Measurements from ENCODE around the gene LRRC8E.
"Not testable (repeated sequence)": the region's sequence is repeated elsewhere in the genome, so short reads cannot be mapped to it uniquely, and the experiment has no call there.

The LRRC8E gene

DNA sequence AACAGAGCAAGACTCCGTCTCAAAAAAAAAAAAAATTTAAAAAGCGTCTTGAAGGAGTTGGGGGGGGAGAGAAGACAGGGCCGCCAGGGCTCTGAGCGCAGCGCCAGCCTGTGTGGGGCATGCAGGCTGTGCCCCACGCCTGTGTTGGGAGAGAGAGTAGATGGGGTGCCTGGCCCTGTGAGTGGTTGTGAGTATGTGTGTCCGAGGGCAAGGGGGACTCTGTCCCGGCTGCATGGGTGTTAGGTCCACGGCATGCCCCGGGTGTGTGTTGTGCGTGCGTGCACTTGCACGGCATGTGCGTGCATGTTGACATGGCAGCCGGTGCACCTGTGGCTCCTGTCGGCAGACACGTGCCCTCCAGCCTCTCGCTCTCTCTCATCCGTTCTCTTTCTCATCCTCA is 18.8 kb downstream of the LRRC8E start:
- in situ Hi-C loops (cut with MboI; ENCODE audit: low sequenced_read_pairs): no loop called here

DNA sequence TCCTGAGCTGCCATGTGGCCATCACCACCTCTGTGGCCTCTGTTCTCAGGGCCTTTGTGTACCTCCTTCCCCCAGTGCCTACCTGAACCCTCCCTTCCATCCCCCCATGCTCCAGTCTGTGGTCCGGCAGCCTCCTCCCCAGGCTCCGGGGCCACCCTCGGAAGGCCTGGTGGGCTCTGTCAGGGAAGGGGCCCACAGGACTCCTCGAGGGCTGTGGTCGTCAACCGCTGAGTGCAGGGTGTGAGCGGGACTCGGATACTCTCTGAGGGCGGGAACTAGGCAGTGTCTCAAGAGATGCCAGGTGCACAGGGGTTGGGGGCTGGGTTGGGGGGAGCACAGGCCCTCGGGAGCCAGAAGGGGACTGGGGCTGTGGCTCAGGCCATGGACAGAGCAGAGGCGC is 19.2 kb downstream of the LRRC8E start:
- in situ Hi-C loops (cut with MboI; ENCODE audit: low sequenced_read_pairs): no loop called here

DNA sequence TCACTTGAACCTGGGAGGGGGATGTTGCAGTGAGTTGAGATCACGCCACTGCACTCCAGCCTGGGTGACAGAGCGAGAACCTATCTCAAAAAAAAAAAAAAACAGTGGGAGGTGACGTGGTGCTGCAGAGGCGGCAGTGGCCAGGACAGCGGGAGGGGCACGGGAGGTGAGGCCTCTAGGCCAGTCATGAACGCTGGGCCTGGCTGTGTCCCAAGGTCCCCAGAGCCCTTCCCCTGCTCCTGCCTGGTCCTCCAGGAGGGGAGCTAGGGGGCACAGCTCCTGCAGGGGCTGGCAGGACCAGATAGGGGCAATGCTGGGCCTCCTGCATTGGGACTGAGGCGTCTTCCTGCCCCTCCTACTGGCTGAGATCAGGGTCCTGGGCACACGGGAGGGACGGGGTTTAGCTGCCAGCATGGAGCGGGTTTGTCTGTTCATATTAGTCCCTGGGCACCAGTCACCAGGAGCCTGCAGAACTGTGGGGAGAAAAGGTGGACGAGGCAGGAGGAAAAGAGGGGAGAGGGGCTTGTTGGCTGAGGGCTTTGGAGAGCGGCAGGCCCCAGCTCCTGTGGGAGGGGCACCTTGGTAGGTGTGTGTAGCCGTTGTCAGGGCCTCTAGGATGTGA is 19.9 kb downstream of the LRRC8E start:
- in situ Hi-C loops (cut with MboI; ENCODE audit: low sequenced_read_pairs): no loop called here

DNA sequence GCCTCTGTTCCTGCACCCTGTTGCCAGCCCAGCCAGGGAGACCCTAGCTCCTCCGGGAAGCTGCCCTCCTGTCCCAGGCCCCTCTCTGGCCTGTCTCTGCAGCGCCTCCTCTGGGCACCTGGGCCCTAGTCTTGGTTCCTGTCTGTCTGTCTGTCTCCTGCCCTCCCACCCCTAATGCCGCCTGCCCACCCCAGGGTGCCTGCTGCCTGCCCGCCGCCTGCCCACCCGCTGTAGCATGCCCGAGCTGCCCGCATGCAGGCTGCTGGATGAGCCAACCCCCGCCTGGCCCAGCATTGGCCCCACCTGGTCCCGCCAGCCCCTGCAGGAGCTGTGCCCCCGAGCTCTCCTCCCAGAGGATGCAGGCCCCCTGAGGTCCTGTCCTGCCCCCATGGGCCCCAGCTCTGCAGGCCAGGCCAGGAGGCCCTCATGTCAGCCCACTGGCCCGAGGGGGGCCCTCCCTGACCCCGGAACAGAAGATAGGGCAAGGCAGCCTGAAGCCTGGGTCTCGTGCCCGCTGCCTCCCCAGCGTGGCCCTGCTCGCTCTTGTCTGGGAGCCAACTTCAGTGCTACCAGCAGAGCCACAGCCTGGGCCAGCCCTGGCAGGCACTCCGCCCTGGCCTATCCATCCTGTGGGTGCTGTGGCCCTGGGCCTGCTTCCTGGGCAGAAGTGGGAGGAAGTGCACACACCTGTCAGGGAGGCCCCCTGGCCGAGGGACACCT is 20.6 kb downstream of the LRRC8E start:
- in situ Hi-C loops (cut with MboI; ENCODE audit: low sequenced_read_pairs): no loop called here

DNA sequence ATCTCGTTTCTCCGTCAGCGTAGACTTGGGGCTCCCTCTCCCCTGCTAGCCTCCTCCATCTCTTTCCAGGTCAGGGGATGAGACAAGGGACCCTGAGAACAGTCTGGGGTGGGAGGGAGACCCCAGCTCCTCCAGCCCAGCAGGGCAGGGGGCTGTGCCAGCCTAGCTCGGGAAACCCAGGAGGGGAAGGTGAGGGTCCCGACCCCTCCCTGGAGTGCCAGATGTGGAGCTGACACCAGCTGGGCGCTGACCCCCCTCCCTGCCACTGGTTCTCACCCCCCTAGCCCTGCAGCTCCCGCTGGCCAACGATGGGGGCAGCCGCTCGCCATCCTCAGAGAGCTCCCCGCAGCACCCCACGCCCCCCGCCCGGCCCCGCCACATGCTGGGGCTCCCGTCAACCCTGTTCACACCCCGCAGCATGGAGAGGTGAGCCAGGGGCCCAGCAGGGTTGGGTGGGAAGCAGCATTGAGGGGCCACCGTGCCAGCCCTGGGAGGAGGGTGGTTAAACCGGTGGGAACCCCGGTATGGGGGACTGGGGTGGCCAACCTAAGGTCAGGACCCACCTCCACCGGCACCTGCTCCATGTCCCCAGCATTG is 21.3 kb downstream of the LRRC8E start:
- in situ Hi-C loops (cut with MboI; ENCODE audit: low sequenced_read_pairs): no loop called here

DNA sequence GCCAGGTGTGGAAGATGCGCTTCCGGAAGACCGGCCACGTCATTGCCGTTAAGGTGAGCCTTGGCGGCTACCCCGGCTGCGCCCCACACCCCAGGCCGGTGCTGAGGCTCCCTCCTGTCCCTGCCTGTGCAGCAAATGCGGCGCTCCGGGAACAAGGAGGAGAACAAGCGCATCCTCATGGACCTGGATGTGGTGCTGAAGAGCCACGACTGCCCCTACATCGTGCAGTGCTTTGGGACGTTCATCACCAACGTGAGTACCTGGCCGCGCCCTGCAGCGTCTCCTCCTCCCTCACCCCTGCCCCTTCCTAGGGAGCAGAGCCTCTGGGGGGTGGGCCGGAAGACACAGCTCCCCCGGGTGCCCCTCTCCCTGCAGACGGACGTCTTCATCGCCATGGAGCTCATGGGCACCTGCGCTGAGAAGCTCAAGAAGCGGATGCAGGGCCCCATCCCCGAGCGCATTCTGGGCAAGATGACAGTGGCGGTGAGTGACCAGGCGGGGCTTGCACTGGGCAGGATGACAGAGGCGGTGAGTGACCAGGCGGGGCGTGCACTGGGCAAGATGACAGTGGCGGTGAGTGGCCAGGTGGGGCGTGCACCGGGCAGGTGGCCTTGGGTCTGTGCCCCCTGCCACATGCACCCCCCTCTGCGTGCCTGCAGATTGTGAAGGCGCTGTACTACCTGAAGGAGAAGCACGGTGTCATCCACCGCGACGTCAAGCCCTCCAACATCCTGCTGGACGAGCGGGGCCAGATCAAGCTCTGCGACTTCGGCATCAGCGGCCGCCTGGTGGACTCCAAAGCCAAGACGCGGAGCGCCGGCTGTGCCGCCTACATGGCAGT is 22.2 kb downstream of the LRRC8E start:
- in situ Hi-C loops (cut with MboI; ENCODE audit: low sequenced_read_pairs): no loop called here

DNA sequence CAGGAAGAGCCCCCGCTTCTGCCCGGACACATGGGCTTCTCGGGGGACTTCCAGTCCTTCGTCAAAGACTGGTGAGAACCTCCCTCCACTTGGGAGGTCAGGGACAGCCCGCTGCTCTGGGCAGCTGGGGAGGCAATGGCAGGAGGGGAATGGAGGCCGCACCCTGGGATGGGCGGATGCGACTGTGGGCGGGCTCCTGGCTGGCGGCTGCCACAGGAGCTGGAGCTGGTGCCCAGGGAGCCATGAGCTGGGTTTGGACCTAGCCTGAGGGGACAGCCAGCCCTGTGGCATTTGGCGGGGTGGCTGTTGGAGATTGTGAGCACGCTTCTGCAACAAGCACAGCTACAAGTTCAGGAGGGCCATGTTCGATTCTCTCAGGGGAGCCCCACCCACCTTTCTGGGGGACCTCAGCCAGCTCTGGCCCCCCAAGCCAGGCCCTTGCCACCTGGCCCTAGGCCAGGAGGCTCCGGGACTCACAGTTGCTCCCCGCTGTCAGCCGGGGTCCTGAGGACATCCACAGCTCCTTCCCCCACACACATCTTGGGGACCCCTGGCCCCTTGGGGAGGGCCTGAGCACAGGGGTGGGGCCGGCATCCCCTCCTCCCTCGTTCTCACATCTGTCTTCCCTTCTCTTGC is 23.3 kb downstream of the LRRC8E start:
- in situ Hi-C loops (cut with MboI; ENCODE audit: low sequenced_read_pairs): no loop called here

DNA sequence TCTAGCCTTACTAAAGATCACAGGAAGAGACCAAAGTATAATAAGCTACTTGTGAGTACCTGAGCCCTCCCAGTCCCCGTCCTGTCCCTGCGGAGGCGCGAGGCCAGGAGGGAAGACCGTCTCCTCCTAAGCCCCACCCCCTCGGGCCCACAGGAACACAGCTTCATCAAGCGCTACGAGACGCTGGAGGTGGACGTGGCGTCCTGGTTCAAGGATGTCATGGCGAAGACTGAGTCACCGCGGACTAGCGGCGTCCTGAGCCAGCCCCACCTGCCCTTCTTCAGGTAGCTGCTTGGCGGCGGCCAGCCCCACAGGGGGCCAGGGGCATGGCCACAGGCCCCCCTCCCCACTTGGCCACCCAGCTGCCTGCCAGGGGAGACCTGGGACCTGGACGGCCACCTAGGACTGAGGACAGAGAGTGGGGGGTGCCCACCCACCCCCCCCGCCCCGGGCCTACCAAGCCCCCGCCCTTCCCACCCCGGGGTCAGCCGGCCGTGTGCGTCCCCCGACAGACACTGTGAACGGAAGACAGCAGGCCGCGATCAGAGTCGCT is 23.9 kb downstream of the LRRC8E start:
- in situ Hi-C loops (cut with MboI; ENCODE audit: low sequenced_read_pairs): no loop called here

DNA sequence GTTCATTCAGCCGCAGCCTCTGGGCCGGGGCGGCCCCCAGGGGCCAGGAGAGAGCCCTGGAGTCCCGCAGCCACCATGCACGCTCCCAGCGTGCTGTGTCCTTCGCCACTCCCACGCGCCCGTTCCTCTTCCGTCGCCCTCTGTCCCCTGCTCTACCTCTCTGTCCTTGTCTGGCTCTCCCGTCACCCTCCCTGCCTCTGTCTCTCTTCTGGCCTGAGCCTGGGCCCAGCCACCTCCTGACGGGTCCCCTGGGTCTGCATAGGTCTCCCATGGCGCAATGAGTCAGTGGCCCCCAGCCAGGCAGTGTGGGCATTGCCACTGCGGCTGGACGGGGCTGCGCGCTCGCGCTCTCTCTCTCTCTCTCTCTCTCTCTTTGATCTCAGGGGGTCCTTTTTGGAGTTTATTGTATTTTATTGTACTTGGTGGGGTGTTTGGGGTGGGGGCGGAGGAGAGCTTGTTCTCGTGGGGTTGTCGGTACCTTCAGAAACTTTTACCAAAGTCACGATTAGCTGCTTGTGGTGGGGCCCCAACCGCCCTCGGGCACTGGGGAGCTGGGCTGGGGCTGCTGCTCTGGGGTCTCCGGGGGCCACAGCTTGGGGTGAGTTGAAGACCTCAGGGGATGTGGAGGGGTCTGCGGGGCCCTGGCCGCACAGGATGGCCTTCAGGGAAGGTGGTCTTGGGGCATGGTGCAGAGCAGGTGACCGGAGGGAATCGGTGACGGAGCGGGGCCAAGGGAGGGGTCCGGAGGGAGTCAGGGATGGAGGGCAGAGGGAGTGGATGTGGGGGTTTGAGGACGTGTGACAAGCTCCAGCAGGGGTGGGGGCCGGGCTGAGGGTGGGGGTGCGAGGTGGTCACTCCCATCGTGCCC is 24.6 kb downstream of the LRRC8E start:
- in situ Hi-C loops (cut with MboI; ENCODE audit: low sequenced_read_pairs): no loop called here

DNA sequence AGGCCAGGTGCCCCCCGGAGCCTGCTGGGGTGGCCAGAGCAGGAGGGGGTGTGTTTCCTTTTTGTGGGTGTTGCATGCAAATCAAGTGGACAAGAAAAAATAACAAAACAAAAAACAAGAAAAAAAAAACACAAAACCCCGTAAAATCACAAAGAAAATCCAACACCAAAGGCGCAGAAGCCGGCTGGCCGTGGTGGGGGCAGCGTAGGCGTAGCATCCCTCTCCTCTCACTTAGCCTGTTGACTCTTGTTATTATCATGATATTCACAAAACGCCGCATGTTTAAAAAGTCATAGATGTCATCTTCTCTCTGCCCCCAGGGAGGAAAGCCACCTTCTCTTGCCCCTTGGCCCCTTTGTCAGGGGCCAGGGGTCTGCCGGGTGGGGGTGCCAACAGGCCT is 25.3 kb downstream of the LRRC8E start:
- in situ Hi-C loops (cut with MboI; ENCODE audit: low sequenced_read_pairs): no loop called here

DNA sequence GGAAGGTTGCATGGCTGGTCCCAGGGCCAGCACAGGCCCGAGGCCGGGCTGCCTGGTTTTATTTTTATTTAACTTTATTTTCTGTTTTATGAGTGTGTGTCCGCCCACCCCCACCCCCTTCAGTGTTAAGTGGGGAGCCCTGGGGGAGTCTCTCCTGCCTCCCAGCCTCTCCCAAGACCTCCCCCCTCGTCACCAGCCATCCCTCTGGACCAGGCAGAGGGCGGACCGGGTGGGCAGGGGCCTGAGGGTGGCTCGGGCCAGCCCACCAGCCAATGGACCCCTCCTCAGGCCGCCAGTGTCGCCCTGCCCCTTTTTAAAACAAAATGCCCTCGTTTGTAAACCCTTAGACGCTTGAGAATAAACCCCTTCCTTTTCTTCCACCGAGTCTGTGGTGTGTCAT is 25.8 kb downstream of the LRRC8E start:
- in situ Hi-C loops (cut with MboI; ENCODE audit: low sequenced_read_pairs): no loop called here

DNA sequence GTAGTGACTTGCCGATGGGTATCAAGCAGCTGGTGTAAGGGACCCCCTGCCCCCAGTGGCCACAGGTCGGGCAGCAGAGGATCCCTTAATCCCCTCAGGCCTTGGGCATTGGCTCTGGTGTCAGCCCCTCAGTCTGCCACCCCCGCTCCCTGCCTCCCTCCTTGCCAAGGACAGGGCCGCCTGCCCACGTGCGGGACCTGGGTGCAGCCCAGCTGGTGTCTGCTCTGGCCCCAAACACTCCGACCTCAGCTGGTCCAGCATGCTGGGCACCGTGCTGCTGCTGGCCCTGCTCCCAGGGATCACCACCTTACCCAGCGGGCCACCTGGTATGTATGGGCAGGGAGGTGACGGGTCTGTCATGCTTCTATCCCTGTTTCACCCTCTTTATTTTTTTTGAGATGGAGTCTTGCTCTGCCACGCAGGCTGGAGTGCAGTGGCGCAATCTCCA is 26.3 kb downstream of the LRRC8E start, which contains the start of gene TGFBR3L:
Gene TGFBR3L, plus strand, starts transcription at position 233 of the 448 bp plus-strand sequence.
- in situ Hi-C loops (cut with MboI; ENCODE audit: low sequenced_read_pairs): no loop called here

DNA sequence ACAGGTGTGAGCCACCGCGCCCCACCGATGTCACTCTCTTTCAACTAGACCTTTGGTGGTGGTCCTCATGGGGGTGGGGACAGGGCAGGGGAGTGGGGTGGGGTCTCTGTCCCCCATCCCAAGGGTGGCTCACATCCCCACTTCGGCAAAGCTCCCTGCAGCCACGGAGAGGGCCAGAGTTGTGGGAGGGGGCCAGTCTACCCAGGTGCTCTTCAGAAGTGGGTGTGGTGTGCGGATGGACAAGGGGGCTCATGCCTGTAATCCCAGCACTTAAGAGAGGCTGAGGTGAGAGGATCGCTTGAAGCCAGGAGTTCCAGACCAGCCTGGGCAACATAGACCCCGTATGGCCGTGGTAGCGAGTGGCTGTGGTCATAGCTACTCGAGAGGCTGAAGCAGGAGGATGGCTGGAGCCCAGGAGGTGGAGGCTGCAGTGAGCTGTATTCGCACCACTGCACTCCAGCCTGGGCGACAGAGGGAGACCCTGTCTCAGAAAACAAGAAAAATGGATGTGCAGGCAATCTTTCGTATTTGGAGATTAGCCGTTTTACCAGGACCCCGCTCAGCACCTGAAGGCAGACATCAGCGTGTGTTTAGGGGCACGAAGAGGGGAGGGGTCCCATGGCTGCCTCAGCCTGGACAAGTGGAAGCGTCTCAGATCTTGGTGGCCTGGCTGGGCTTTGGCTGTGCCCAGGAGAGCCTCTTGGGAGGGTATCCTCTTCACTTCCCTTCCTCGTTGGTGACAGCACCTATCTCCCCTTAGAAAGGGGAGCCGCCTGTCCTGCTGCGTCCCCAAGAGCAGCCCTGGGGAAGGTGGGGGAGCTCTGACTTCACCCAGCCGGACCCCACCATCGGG is 27.2 kb downstream of the LRRC8E start:
- in situ Hi-C loops (cut with MboI; ENCODE audit: low sequenced_read_pairs): no loop called here

DNA sequence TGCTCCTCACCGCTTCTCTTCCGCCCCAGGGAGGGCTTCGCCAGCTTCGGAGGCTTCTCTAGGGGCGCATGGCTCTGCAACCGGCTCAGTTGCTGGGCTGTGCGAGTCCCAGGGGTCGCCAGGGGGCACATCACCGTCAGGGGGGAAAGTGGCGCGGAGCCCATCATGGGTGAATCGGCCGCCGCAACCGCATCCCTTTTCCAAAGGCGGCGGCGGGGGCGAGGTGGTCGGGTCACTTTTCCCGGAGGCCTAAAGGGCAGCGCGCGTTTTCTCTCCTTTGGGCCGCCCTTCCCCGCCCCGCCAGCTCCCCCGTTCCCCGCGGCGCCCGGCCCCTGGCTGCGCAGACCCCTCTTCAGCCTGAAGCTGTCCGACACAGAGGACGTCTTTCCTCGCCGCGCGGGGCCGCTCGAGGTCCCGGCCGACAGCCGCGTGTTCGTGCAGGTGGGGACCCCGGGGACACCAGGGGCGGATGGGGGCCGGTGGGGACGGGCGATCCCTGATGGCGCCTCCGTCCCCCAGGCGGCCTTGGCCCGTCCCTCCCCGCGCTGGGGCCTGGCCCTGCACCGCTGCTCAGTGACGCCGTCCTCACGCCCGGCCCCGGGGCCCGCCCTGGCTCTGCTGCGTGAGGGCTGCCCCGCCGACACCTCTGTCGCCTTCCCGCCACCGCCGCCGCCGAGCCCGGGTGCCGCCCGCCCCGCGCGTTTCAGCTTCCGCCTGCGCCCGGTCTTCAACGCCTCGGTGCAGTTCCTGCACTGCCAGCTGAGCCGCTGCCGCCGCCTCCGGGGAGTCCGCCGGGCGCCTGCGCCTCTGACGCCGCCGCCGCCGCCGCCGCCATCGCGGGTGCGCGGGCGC is 28.0 kb downstream of the LRRC8E start:
- in situ Hi-C loops (cut with MboI; ENCODE audit: low sequenced_read_pairs): no loop called here

DNA sequence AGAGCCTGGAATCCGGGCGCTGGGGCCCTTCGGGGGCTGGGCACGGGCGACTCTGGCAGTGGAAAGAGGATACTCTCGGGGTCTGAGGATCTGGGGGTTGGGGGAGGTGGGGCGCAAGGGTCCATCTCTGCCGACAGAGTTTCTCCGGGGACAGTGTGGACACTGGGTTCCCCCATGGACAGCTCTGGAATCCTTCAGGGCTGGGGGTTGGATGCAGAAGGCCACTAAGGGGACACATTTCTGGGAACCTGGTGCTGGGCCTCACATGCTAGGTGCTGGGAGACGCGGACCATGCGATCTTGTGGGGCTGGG is 28.6 kb downstream of the LRRC8E start:
- in situ Hi-C loops (cut with MboI; ENCODE audit: low sequenced_read_pairs): no loop called here

DNA sequence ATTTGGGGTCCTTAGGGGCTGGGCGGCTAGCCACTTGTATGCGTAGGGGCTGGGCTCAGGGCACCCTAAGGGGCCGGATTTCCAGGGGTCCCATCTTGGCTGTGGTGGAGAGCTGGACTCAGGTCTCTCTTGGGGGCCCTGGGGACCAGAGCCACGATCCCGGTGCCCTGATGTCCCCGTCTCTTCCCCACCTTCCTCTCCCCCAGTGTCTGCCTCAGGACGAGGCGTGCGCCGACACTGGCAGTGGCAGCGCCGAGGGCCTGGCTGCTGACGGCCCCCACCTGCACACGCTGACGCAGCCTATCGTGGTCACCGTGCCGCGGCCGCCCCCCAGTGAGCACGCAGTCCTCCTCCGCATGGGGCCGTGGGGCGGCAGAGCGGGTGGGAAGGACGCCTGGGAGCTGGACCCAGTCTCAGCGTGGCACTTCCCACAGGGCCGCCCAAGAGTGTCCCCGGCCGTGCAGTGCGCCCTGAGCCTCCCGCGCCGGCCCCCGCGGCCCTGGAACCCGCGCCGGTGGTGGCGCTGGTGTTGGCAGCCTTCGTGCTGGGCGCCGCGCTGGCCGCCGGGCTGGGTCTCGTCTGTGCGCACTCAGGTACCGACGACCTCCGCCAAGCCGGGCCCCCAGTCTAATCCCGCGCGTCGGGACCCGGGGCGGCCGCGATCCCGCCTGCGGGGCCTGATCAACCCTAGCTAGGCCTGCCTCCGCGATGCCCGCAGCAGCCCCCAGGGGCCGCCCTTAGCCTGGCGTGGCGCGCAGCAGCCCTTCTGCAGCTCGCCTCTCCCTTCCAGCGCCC is 29.2 kb downstream of the LRRC8E start:
- in situ Hi-C loops (cut with MboI; ENCODE audit: low sequenced_read_pairs): no loop called here

DNA sequence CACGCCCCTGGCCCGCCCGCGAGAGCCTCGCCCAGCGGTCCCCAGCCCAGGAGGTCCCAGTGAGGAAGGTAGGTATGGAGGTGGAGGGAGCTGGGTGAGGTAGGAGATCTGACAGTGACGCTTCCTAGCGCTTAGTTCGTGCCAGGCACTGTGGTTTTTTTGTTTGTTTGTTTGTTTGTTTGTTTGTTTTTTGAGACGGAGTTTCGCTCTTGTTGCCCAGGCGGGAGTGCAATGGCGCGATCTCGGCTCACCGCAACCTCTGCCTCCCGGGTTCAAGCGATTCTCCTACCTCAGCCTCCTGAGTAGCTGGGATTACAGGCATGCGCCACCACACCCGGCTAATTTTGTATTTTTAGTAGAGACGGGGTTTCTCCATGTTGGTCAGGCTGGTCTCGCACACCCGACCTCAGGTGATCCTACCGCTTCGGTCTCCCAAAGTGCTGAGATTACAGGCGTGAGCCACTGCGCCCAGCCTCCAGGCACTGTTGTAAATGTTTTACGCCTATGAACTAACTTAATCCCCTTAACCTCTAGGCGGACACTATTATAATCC is 29.8 kb downstream of the LRRC8E start:
- in situ Hi-C loops (cut with MboI; ENCODE audit: low sequenced_read_pairs): not testable (repeated sequence)
